Muscle of back (tissue), 11 donors: ENCODE data around the gene SPRED3. TPM values are rescaled to one million over a fixed set of nuclear protein-coding genes. Genes with fewer than 3 reads are reported as not detected.
"Not testable (repeated sequence)": the region's sequence is repeated elsewhere in the genome, so short reads cannot be mapped to it uniquely, and the experiment has no call there.

Source experiments
- DNase-seq, 3 donors: peaks; one replicate each; pipeline versions ENCODE4 v3.0.0 to v3.0.0-alpha.2; 2013
- polyA plus RNA-seq, 10 donors: library from polyadenylated mRNA; unstranded; fragments of 120-200 nt; gene quantifications; one replicate each; pipeline ENCODE4 v1.2.1, GENCODE V29; 2013; ENCODE audit not compliant: insufficient read length in 10 of 10

SPRED3 gene
- polyA plus RNA-seq, 10 donors: 0.20 to 0.91 (median 0.37) TPM

GRCh38 chr19:38389957-38390924 lies 1.7 kb downstream of the SPRED3 start:
- no peak for DNase-seq

- no peak for DNase-seq
Observed at GRCh38 chr19:38391911-38392464, 3.5 kb downstream of the SPRED3 start.

GRCh38 chr19:38392707-38393308 lies 4.3 kb downstream of the SPRED3 start:
- no peak for DNase-seq

GRCh38 chr19:38394488-38394887 lies 6.0 kb downstream of the SPRED3 start:
- DNase-seq: no peak

GRCh38 chr19:38395381-38396114 lies 7.1 kb downstream of the SPRED3 start:
- no peak for DNase-seq

- DNase-seq: no peak
Observed at GRCh38 chr19:38399081-38399480, 10.6 kb downstream of the SPRED3 start.

GRCh38 chr19:38399537-38399936 lies 11.0 kb downstream of the SPRED3 start:
- no peak for DNase-seq

- DNase-seq: no peak
Observed at GRCh38 chr19:38400361-38400760, 11.9 kb downstream of the SPRED3 start.

- no peak for DNase-seq
Observed at GRCh38 chr19:38401148-38401547, 12.7 kb downstream of the SPRED3 start.

GRCh38 chr19:38402623-38402966 lies 14.1 kb downstream of the SPRED3 start:
- DNase-seq: no peak

GRCh38 chr19:38402967-38403674 lies 14.6 kb downstream of the SPRED3 start, which contains the start of gene FAM98C:
Gene FAM98C (plus strand): TSS chr19:38403093. CDS start chr19:38403154, 61 bp downstream.
- DNase-seq: peak; percentile 97 to 99 (median 99)

GRCh38 chr19:38404858-38405257 lies 16.4 kb downstream of the SPRED3 start:
- DNase-seq: no peak

- DNase-seq: no peak
Observed at GRCh38 chr19:38405276-38405675, 16.8 kb downstream of the SPRED3 start.

- peak; percentile 70 to 85 (median 73) for DNase-seq
Observed at GRCh38 chr19:38409631-38410133, 21.2 kb downstream of the SPRED3 start.

- DNase-seq: not testable (repeated sequence)
Observed at GRCh38 chr19:38410407-38410806, 21.9 kb downstream of the SPRED3 start.

GRCh38 chr19:38411041-38411712 lies 22.7 kb downstream of the SPRED3 start:
- no peak for DNase-seq

GRCh38 chr19:38411898-38412297 lies 23.4 kb downstream of the SPRED3 start:
- DNase-seq: not testable (repeated sequence)

GRCh38 chr19:38412491-38412890 lies 24.0 kb downstream of the SPRED3 start:
- DNase-seq: no peak

GRCh38 chr19:38412961-38413360 lies 24.5 kb downstream of the SPRED3 start:
- no peak for DNase-seq

GRCh38 chr19:38413416-38413815 lies 24.9 kb downstream of the SPRED3 start:
- no peak for DNase-seq

GRCh38 chr19:38417146-38417543 lies 28.6 kb downstream of the SPRED3 start:
- no peak for DNase-seq
